H1 (cell line): ENCODE results near the gene MDFI. TPM values are rescaled to one million over a fixed set of nuclear protein-coding genes. Genes with fewer than 3 reads are reported as not detected.

Experiments used
- CTCF ChIA-PET: fragments of 300-600 bp; sonication (Branson Sonifier 250); formaldehyde crosslinking; loops from one replicate; lab custom pipeline; 2021; ENCODE audit not compliant: partially characterized antibody; lab: Charles Lee
- POLR2A ChIA-PET: fragments of 300-600 bp; sonication (Branson Sonifier 250); formaldehyde crosslinking; loops from one replicate; lab custom pipeline; 2021; ENCODE audit warnings: inconsistent platforms; ENCODE audit not compliant: partially characterized antibody; lab: Charles Lee
- DNase-seq, 2 experiments: peaks; one replicate each; pipeline versions ENCODE4 v3.0.0 to v3.0.0-alpha.2; 2010 to 2022; ENCODE audit warnings: low spot score in 2 of 2, low read depth in 1 of 2, mixed read lengths in 1 of 2
- FAIRE-seq: peaks from 2 replicates; lab custom pipeline; 2011; peaks lifted over from hg19 to GRCh38; lab: Jason Lieb, UNC
- H2AFZ ChIP-seq: 2 replicates; pipeline ENCODE4 v1.8.1; 2012; ENCODE audit warnings: low read length, inconsistent platforms
- H2AK5ac ChIP-seq: 2 replicates; pipeline ENCODE4 v1.6.1; 2013; ENCODE audit warnings: low read depth, low read length
- H2BK120ac ChIP-seq: replicated peaks from 2 replicates; pipeline ENCODE3; 2013; ENCODE audit warnings: low read depth, low read length, inconsistent platforms
- H2BK12ac ChIP-seq: 2 replicates; pipeline ENCODE4 v1.6.1; 2013; ENCODE audit warnings: low read depth, low read length
- H2BK15ac ChIP-seq: 2 replicates; pipeline ENCODE4 v1.6.1; 2013; ENCODE audit warnings: low read length
- H2BK20ac ChIP-seq: 2 replicates; pipeline ENCODE4 v1.6.1; 2013; ENCODE audit warnings: low read length
- H2BK5ac ChIP-seq: 2 replicates; pipeline ENCODE4 v1.6.1; 2013; ENCODE audit warnings: low read depth, low read length
- H3K14ac ChIP-seq: 2 replicates; pipeline ENCODE4 v1.6.1; 2013; ENCODE audit warnings: inconsistent platforms; ENCODE audit not compliant: insufficient read length
- H3K18ac ChIP-seq: 2 replicates; pipeline ENCODE4 v1.6.1; 2013; ENCODE audit warnings: low read length; ENCODE audit errors: extremely low read depth
- H3K23ac ChIP-seq: 2 replicates; pipeline ENCODE4 v1.6.1; 2013; ENCODE audit warnings: inconsistent platforms; ENCODE audit not compliant: insufficient read length
- H3K23me2 ChIP-seq: 2 replicates; pipeline ENCODE4 v1.6.1; 2013; ENCODE audit warnings: low read depth, low read length
- H3K27ac ChIP-seq: 2 replicates; pipeline ENCODE4 v1.6.1; 2011; ENCODE audit warnings: low read depth, low read length, inconsistent platforms
- H3K27me3 ChIP-seq, 4 experiments: replicated peaks in 1 of 4; 1 replicate in 1 of 4; 2 replicates in 3 of 4; pipeline versions ENCODE4 v1.6.1 to v1.8.1; 2011 to 2013; ENCODE audit warnings: low read length in 3 of 4, mild to moderate bottlenecking in 3 of 4, inconsistent platforms in 2 of 4, mixed read lengths in 2 of 4, moderate library complexity in 1 of 4; ENCODE audit not compliant: control insufficient read depth in 3 of 4, insufficient read depth in 3 of 4; ENCODE audit errors: extremely low read depth in 1 of 4
- H3K36me3 ChIP-seq, 4 experiments: 2 replicates each; pipeline versions ENCODE4 v1.6.1 to v1.8.1; 2011 to 2013; ENCODE audit warnings: mild to moderate bottlenecking in 4 of 4, low read length in 3 of 4, moderate library complexity in 2 of 4, control low read depth in 1 of 4, inconsistent platforms in 1 of 4; ENCODE audit not compliant: insufficient read depth in 4 of 4, control insufficient read depth in 2 of 4
- H3K4ac ChIP-seq: replicated peaks from 2 replicates; pipeline ENCODE3; 2013; ENCODE audit warnings: low read length, low read depth, mixed read lengths, inconsistent platforms; ENCODE audit not compliant: insufficient read length
- H3K4me1 ChIP-seq, 4 experiments: replicated peaks in 1 of 4; 1 replicate in 1 of 4; 2 replicates in 3 of 4; pipeline versions ENCODE4 v1.6.1 to v1.8.1; 2011 to 2013; ENCODE audit warnings: low read length in 3 of 4, inconsistent platforms in 2 of 4, mixed read lengths in 1 of 4; ENCODE audit not compliant: insufficient read depth in 4 of 4, control insufficient read depth in 3 of 4
- H3K4me2 ChIP-seq, 2 experiments: 2 replicates each; pipeline versions ENCODE4 v1.6.1 to v1.8.1; 2011 to 2013; ENCODE audit warnings: low read depth in 2 of 2, low read length in 2 of 2, control low read depth in 1 of 2, inconsistent platforms in 1 of 2, mild to moderate bottlenecking in 1 of 2; ENCODE audit not compliant: insufficient read depth in 1 of 2
- H3K4me3 ChIP-seq, 4 experiments: fragments of 200-600, 300-600 bp in 1 of 4; sonication (generic), shearing (Covaris generic), sonication (Bioruptor Twin) in 1 of 4; 2 replicates each; pipeline versions ENCODE4 v1.5.1 to v1.8.1; 2011 to 2016; ENCODE audit warnings: low read length in 4 of 4, low read depth in 3 of 4, control low read depth in 2 of 4, inconsistent platforms in 2 of 4, mild to moderate bottlenecking in 2 of 4, mixed read lengths in 1 of 4, moderate library complexity in 1 of 4; ENCODE audit not compliant: insufficient read depth in 2 of 4; ENCODE audit errors: extremely low read depth in 1 of 4
- H3K56ac ChIP-seq: replicated peaks from 2 replicates; pipeline ENCODE3; 2013; ENCODE audit warnings: low read depth, mild to moderate bottlenecking, mixed read lengths, low read length, inconsistent platforms; ENCODE audit not compliant: insufficient read length
- H3K79me1 ChIP-seq: 2 replicates; pipeline ENCODE4 v1.6.1; 2013; ENCODE audit warnings: low read depth, low read length, control low read depth
- H3K79me2 ChIP-seq, 2 experiments: 2 replicates each; pipeline versions ENCODE4 v1.6.1 to v1.8.1; 2012 to 2013; ENCODE audit warnings: low read length in 2 of 2, mild to moderate bottlenecking in 2 of 2, inconsistent platforms in 1 of 2; ENCODE audit not compliant: insufficient read depth in 2 of 2, control insufficient read depth in 1 of 2
- H3K9ac ChIP-seq, 4 experiments: replicated peaks in 1 of 4; 1 replicate in 1 of 4; 2 replicates in 3 of 4; pipeline versions ENCODE4 v1.6.1 to v1.8.1; 2011 to 2013; ENCODE audit warnings: low read depth in 3 of 4, low read length in 3 of 4, control low read depth in 2 of 4, mild to moderate bottlenecking in 2 of 4, moderate library complexity in 2 of 4, inconsistent platforms in 1 of 4; ENCODE audit errors: extremely low read depth in 1 of 4
- H3K9me3 ChIP-seq, 2 experiments: 2 replicates each; pipeline versions ENCODE4 v1.6.1 to v1.8.1; 2012 to 2013; ENCODE audit warnings: mild to moderate bottlenecking in 2 of 2, moderate library complexity in 2 of 2, control low read depth in 1 of 2, inconsistent platforms in 1 of 2, low read depth in 1 of 2, low read length in 1 of 2, mixed read lengths in 1 of 2; ENCODE audit not compliant: insufficient read depth in 2 of 2
- H4K20me1 ChIP-seq, 2 experiments: replicated peaks in 1 of 2; 2 replicates each; pipeline versions ENCODE3 to v1.8.1; 2011 to 2013; ENCODE audit warnings: inconsistent platforms in 2 of 2, low read length in 2 of 2, mild to moderate bottlenecking in 1 of 2; ENCODE audit not compliant: insufficient read depth in 2 of 2, control insufficient read depth in 1 of 2
- H4K5ac ChIP-seq: 2 replicates; pipeline ENCODE4 v1.6.1; 2013; ENCODE audit warnings: low read length, low read depth, mixed read lengths, inconsistent platforms; ENCODE audit not compliant: insufficient read length
- H4K8ac ChIP-seq: 2 replicates; pipeline ENCODE4 v1.8.0; 2013; ENCODE audit warnings: mild to moderate bottlenecking, moderate library complexity, low read length, inconsistent platforms; ENCODE audit not compliant: insufficient read depth; ENCODE audit errors: extremely low read depth
- H4K91ac ChIP-seq: replicated peaks from 2 replicates; pipeline ENCODE3; 2013; ENCODE audit warnings: low read length, mixed read lengths, inconsistent platforms; ENCODE audit not compliant: insufficient read length
- CBX5 ChIP-seq: fragments of 300-800, 300-1000 bp; sonication (generic); IDR thresholded peaks from 2 replicates; pipeline ENCODE4 v1.7.1; 2016; ENCODE audit warnings: antibody characterized with exemption, low read length, low read depth
- EZH2 ChIP-seq: fragments of 200-600 bp; sonication (generic); IDR thresholded peaks from 2 replicates; pipeline ENCODE4 v1.7.1; 2012; ENCODE audit warnings: low read depth, mild to moderate bottlenecking, moderate library complexity, low read length, inconsistent platforms; ENCODE audit not compliant: severe bottlenecking
- FOSL1 ChIP-seq: IDR thresholded peaks from 2 replicates; pipeline ENCODE4 v1.6.1; 2011; ENCODE audit warnings: mild to moderate bottlenecking, low read depth, low read length, moderate library complexity; ENCODE audit not compliant: insufficient read depth
- NRF1 ChIP-seq: IDR thresholded peaks from 2 replicates; pipeline ENCODE4 v1.6.1; 2011; ENCODE audit warnings: mild to moderate bottlenecking, low read depth, low read length, improper control_type of control experiment
- RFX5 ChIP-seq: IDR thresholded peaks from 2 replicates; pipeline ENCODE4 v1.6.1; 2011; ENCODE audit warnings: low read depth, low read length, improper control_type of control experiment, borderline replicate concordance
- YY1 ChIP-seq: IDR thresholded peaks from 2 replicates; pipeline ENCODE4 v1.6.1; 2011; ENCODE audit warnings: low read depth, mild to moderate bottlenecking, low read length
- WGBS, 2 experiments: shearing (Covaris generic) in 1 of 2; methylation state at CpG; one replicate each; pipeline versions ENCODE4 v1.1.6 to v1.1.7; 2013 to 2015; ENCODE audit warnings: low lambda C conversion rate in 2 of 2, mixed read lengths in 2 of 2, inconsistent platforms in 1 of 2, low coverage in 1 of 2, missing lambda C conversion rate in 1 of 2; ENCODE audit not compliant: insufficient replicate concordance in 2 of 2, insufficient coverage in 1 of 2, insufficient read length in 1 of 2; ENCODE audit errors: extremely low coverage in 1 of 2, missing lambda C conversion rate in 1 of 2; 5-methylcytosine and 5-hydroxymethylcytosine counted together
- polyA plus RNA-seq, 7 experiments: library from polyadenylated mRNA; depleted of rRNA in 3 of 7; stranded (reverse) in 5 of 7; unstranded in 2 of 7; fragments of >200 nt in 5 of 7; fragments of 200-250 nt in 2 of 7; gene quantifications; 1 replicate in 5 of 7; 2 replicates in 1 of 7; 4 replicates in 1 of 7; pipeline versions ENCODE4 v1.2.1 to v1.2.3, GENCODE V29; 2011 to 2013; ENCODE audit warnings: missing spikeins in 2 of 7, mixed read lengths in 2 of 7
- total RNA-seq: library from RNA; stranded (reverse); fragmentation: NEBNext Ultra II Directional; extraction: Animal tissue kit (Norgen Biotek cat#: 25700); gene quantifications from 2 replicates; pipeline ENCODE4 v1.2.1, GENCODE V29; 2021
- TF ChIP-seq, protein P1 (sequence below): IDR thresholded peaks from 2 replicates; pipeline ENCODE4 v1.6.1; 2012; ENCODE audit warnings: low read length, inconsistent platforms
- TF ChIP-seq, protein P2 (sequence below): IDR thresholded peaks from 2 replicates; pipeline ENCODE4 v1.6.1; 2011; ENCODE audit warnings: low read depth, mild to moderate bottlenecking, low read length; ENCODE audit not compliant: insufficient read depth

MDFI gene
- total and polyA plus RNA-seq, 2 of the 8 experiments (the other 6 are each of a cell fraction or from before 2014, with no cell fraction given), result 41.0 to 65.6 TPM

DNA sequence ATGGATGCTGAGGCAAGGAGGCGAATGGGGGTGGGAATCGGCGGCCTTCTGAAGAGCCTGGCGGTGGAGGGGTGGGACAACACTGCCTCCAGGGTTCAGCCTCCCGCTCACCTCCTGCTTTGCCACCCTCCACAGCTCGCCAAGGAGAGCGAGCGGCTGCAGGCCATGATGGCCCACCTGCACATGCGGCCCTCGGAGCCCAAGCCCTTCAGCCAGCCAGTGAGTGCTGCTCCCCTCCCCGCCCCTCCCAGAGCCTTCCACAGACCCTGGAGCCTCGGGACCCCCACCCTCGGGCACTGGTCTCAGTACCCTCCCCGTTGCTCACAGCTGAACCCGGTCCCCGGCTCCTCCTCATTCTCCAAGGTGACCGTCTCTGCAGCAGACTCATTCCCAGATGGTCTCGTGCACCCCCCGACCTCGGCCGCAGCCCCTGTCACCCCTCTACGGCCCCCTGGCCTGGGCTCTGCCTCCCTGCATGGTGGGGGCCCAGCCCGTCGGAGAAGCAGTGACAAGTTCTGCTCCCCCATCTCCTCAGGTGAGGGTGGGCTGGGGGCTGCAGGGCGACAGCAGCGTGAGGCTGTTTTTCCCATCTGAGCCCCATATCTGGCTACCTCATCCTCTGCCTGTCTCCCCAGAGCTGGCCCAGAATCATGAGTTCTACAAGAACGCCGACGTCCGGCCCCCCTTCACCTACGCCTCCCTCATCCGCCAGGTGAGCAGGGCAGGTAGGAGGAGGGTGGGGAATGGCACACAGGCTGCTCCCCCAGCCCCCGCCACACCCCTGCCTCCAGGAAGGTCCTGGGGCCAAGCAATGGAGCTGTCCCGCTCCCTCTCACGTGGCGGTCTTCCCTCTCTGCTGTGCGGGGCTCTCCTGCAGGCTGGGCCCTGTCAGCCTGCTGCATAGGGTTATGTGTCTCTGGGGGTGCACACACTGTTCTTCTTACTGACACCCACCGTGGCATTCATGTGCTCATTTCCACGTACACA lies 48.3 kb upstream of the MDFI start:
- Histone ChIP-seq H4K20me1 (no peaks in the 10 kb centered on the region), H3K9ac (no peak overlapping the region), H3K23ac (no peak overlapping the region), H3K79me2 (no peaks in the 10 kb centered on the region), H3K23me2 (no peaks in the 10 kb centered on the region), H3K27me3 (no peaks in the 10 kb centered on the region), H3K36me3 (peaks cover 0 to 4% (median 2%) of the 10 kb centered on the region in 4 experiments; a peak in 3 of 8 replicates), H3K18ac (no peak overlapping the region), H3K4me3 (no peak overlapping the region), H2AK5ac (peak overlapping the region; percentile 25; the same call in 1 of the 2 replicates), H3K4me1 (peaks cover 3 to 26% (median 13%) of the 10 kb centered on the region in 4 experiments), H4K5ac (no peak overlapping the region), H2BK15ac (no peak overlapping the region), H4K91ac (no peak overlapping the region), H2BK12ac (peak overlapping the region; percentile 22; the same call in 1 of the 2 replicates), H3K56ac (no peak overlapping the region), H3K27ac (no peak overlapping the region), H2BK120ac (no peak overlapping the region), H3K4ac (no peak overlapping the region), H3K14ac (no peak overlapping the region), H2BK20ac (no peak overlapping the region), H3K79me1 (no peaks in the 10 kb centered on the region), H3K4me2 (no peak overlapping the region), H3K9me3 (no peaks in the 10 kb centered on the region), H4K8ac (no peak overlapping the region), H2BK5ac (0 out of 2 replicates have a peak overlapping the region, but pooled peaks have one; percentile 52), H2AFZ (no peak overlapping the region)
- no peak for DNase-seq
- ChIA-PET POLR2A (interaction anchor here (1.5 to 1.8 kb wide), 3 partner anchors 10 to 42 kb away, joined by 3 to 4 read pairs (median 3); no protein-coding TSS in a partner anchor), CTCF (interaction anchor here (0.6 to 27.7 kb wide), 22 partner anchors 8 to 222 kb away, joined by 3 to 361 read pairs (median 7); no protein-coding TSS in a partner anchor)
- WGBS, 2 experiments, result 91% methylated on average over 24 of the region's 39 CpGs; no CpG with 5 or more reads in 1 of the 2 experiments
- FAIRE-seq, result no peak
- TF ChIP-seq EZH2 (no peak), NRF1 (no peak), CBX5 (no peak), FOSL1 (no peak), RFX5 (no peak), YY1 (no peak)
- TF ChIP-seq, protein P1, sequence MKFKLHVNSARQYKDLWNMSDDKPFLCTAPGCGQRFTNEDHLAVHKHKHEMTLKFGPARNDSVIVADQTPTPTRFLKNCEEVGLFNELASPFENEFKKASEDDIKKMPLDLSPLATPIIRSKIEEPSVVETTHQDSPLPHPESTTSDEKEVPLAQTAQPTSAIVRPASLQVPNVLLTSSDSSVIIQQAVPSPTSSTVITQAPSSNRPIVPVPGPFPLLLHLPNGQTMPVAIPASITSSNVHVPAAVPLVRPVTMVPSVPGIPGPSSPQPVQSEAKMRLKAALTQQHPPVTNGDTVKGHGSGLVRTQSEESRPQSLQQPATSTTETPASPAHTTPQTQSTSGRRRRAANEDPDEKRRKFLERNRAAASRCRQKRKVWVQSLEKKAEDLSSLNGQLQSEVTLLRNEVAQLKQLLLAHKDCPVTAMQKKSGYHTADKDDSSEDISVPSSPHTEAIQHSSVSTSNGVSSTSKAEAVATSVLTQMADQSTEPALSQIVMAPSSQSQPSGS, result no peak
- TF ChIP-seq, protein P2, sequence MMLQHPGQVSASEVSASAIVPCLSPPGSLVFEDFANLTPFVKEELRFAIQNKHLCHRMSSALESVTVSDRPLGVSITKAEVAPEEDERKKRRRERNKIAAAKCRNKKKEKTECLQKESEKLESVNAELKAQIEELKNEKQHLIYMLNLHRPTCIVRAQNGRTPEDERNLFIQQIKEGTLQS, result no peak
